HG02938 (cell line): ENCODE data around the gene FAM149A.

Source experiments
- ATAC-seq: cut with Tn5 transposase; IDR thresholded peaks from one replicate; pipeline ENCODE4 v1.9.1; 2021; ENCODE audit warnings: mild to moderate bottlenecking, moderate library complexity; ENCODE audit not compliant: unreplicated experiment

FAM149A gene

DNA sequence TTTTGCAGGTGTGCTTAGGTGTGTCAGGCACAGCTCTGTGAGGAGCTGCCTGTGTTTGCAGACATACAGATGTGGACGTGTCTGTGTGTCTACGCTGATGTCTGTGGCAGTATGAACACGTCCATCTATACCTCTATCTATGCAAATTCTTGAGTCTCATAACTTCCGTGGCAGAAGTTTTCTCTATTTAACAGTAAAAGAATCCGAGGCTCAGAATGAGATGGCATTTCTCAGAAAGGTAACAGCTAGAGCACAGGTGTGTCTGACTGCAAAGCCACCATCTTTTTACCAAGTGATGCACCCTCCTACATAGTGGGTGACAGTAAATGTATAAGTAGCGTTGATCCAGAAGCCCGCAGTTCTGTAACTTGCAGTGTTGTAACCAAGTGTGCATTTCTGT lies 47.0 kb downstream of the FAM149A start:
- peak; percentile 37 for ATAC-seq

DNA sequence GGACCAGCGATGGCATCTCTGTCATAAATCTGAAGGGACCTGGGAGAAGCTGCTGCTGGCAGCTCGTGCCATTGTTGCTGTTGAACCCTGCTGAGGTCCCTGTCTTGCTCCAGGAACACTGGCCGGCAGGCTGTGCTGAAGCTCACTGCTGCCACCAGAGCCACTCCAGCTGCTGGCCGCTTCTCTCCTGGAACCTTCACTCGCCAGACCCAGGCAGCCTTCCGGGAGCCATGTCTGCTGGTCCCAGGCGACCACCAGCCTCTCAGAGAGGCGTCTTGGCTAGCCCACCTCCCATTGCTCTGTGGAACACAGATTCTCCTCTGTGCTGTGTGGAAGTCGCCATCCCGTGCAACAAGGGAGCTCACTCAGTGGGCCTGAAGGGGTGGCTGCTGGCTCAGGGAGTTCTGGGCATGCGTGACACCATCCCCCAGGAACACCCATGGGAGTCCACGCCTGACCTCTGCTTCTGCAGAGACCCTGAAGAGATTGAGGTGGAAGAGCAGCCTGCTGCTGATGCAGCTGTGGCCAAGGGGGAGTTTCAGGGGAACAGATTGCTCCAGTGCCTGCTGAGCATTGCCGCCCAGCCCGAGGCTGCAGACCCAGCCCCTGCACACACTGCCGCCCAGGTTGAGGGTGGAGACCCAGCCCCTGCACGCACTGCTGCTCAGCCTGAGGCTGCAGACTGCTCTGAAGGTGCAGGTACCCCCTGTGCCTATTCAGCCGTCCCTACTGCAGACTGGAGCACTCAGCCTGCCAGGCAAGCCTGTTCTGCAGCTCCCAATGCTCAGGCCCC lies 53.7 kb downstream of the FAM149A start:
- no peak for ATAC-seq

DNA sequence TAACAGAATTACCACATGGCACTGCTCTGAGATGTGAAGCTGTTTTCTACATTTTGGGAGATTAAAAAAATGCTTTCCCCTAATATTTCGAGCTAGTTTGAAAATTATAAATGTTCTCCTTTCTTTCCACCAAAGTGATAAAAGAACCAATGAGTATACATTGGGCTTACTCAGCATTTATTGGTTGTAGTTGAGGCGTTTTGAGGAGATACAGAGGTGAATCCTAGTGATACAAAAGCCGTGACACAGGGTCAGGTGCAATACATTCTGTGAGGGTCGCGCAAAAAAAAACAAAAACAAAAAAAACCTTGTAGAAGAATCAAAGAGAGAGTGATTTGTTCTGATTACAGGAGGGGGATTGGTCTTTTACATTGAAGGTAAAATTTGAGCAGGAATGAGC lies 54.5 kb downstream of the FAM149A start:
- ATAC-seq: no peak

DNA sequence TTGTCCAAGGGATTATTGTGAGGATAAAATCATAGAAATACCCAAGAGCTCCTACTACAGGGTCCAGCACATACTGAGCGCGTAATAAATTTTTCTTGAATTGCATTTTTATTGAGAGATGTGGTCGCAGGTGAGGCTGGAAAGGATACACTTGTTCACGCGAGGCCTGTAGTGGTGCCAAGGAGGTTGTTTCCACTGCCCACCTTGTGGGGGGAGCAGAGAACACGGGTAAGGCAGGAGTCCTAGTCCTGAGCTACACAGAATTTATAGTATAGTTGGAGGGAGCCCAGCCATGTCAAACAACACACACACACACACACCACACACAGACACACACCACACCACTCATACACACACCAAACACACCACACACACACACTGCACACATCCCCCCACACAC lies 55.1 kb downstream of the FAM149A start:
- no peak for ATAC-seq

DNA sequence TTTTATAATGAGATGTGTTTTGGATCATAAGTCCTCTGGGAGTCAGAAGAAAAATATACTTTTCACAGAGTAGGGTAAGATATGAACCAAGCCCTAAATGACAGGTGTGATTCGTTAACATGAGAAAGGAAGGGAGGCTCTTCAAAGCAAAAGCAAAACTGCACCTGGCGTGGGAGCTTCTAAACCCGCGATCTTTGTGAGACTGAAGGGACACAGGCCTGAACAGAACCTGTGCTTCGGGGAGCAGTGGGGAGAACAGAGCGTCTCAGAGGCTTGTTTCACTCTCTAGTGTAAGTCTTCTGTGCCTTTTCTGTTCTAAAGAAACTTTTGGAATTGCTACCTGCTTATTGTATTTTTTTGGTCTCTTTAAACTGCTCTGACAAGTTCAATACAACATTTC lies 56.6 kb downstream of the FAM149A start:
- peak; percentile 95 for ATAC-seq

DNA sequence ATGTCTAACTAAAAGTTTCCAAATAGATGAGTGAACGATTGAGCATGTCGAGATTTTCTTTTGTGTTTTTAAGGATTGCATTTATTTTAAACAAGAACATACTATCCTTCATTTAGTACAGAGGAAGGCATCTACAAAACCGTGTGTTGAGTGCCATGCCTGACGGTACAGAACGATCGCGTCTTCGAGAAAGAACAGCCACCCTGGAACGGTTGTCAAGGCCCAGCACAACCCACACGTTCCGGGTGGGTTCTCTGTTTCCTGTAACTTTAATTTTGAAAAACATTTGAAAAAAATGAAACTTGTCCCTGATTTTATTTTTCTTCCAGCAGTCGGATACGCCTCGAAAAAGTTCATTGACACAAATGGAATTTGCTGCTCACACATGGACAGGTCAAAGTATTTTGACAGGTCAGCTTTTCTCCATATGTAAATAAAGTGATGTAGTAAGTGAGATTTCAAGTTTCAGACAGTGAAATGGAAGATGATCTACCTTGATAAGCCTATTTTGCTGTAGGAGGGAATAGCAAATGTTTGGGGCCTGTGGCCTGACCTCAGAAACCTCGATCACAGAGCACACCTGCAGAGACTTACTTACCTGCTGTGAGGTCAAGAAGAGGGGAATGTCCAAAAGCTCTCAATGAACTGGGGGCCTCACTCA lies 62.5 kb downstream of the FAM149A start:
- ATAC-seq: no peak

DNA sequence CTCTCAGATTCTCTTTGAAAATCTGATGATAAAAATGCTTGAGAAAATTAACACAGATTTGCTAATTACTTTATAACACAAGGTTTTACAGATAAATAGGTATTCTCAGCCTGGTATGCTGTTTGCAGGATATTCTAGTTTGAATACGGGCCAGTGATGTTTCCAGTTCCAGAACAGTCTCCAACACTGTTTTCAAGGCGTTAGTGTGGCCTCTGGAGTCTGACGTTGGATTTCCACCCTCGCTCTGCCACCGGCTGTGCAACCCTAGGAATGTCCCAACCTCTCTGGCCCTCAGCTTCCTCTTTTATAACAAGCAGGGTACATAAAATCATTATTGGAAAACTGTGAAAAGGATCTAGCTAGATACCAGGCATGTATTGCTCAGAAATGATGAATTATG lies 63.1 kb downstream of the FAM149A start:
- no peak for ATAC-seq

DNA sequence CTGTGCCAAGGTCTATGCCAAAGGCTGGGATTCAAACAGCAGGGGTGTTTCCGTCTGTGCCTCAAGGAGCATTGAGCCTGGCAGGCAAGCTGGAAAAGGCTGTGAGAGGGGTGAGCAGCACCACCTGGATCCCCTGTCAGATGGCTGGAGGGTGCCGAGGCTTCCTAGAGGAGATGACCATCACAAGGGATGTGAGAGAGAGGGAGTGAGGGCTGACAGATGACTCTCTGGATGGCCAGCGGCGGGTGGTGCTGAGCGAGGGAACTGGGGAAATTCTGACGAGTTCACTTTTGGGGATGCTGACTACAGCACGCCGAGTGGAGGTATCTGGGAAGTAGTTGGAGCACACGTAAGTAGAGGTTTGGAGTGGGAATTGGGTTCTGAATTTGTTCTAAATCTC lies 64.2 kb downstream of the FAM149A start:
- ATAC-seq: no peak

DNA sequence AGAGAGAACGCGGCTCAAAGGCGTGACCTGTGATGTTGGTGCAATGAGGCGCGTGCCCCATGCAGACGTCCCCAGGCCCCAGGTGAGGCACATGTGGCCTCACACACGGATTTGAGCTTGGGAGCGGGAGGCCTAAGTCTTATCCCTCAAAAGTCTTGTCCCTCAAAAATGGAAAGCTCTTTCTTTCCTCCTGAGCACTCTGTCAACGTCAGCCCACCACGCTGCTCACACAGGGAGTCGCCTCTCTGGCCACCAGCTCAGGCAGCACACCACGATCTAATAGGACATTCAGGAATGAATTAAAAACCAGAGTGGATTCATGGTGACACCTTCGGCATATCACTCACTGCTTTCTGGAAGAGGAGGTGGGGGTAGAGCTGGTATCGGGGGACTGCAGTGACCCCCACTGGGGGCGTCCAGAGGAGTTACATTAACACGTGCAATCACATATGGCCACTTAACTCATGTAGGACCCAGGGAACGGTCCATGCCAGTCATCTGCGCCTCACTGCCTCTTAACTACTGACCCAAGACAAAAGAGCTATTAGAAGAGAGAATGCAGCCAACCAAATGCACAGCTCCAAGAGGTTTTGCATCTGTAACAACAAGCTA lies 64.9 kb downstream of the FAM149A start:
- no peak for ATAC-seq

DNA sequence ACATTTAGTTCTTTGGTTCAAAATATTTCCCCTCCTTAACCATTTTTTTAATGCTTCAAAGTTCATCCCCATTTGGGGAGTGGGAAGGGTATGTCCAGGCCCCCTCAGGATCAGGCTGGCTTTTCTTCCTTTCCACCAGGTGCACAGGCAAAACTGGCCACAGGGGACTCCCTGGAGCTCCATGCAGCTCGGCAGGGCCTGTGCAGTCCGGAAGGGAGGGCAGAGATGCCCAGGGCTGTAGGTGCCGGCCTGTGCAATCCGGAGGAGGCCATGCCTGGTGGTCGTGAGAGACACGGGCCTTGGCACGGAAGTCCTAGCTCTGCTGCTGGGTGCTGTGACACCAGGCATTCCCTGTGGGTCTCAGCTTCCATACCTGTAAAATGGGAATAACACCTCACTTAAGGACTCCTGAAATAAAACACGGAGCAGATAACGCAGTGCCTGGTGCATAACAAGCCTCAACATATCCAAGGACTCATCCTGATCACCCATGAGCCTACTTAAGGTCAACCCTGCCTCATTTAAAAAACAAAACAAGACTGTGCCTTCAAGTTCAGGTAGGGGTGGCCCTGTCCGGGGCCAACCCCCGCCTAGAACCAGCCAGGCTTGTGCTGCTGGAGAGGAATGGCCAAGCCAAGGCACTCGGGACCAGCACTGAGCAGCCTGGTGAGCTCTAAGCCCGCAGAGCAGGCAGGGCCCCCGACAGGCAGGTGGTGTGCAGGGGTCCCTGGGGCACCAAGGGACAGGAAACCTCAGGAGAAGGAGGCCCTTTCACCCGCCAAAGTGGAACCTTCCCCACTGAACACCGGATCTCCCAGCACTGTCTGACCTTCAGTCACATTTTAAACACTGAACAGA lies 65.7 kb downstream of the FAM149A start:
- no peak for ATAC-seq

DNA sequence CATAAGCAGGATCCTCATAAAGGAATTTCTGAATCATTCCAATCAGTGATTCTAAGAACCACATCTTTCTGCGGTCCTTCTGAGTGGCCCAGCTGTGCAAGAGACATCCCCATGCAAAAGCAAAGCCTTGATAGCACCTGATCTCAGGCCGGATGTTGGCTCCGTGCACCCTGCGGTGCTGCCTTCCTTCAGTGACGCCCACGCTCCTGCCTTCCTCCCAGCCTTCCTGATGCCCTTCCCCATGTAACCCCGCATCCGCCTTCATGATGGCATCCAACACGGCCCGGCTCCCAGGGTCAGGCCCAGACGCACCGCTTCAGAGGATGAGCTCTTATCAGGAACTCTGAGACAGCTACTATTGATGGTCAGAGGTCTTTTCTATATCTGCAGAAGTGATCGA lies 66.5 kb downstream of the FAM149A start:
- no peak for ATAC-seq

DNA sequence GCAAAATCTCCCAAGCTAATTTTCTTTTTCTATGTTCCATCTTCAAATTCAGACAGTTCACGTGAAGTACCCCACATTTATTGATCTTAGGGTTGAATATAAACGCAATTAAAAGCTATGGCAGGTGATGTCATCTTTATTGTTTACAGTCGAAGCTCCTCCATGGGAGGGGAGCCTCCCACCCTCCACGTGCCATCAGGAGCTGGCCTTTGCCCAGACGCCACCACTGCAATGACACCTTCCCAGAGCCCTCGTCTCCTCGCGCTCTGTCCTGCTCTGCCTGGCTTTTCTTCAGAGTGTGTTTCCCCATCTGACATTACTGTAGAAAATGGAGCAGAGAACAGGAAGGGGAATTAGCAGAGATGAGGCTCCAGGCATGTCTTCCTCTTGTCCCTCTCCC lies 68.0 kb downstream of the FAM149A start:
- no peak for ATAC-seq

DNA sequence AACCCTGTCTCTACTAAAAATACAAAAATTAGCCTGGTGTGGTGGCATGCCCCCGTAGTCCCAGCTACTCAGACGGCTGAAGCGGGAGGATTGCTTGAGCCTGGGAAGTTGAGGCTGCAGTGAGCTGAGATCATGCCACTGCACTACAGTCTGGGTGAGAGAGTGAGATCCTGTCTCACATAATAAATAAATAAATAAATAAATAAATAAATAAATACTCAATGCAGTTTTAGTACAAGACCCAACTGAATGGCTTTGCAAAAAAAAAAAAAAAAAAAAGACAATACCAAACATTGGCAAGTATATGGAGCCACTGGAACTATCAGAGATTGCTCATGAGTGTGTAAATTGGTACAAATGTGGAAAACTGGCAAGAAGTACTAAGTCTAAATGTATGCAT lies 83.6 kb downstream of the FAM149A start:
- ATAC-seq: no peak

DNA sequence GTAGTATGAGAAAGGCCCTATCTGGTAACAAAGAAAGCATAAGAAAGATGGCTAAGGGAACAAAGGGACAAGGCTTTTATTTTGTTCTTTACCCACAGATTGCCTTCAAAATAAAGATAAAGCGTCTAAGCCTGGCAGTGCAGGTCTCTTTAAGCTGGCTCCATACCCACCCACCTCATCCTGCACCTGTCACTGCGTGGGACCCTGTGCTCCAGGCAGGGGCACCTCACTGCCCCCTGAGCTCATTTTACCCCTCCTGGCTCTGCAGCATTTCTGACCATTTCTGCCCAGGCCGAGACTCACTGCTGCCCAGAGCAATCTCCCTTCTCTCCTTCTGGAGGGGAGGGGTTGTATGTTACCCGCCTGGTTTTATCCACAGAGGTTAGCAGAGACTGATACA lies 85.2 kb downstream of the FAM149A start:
- ATAC-seq: no peak

DNA sequence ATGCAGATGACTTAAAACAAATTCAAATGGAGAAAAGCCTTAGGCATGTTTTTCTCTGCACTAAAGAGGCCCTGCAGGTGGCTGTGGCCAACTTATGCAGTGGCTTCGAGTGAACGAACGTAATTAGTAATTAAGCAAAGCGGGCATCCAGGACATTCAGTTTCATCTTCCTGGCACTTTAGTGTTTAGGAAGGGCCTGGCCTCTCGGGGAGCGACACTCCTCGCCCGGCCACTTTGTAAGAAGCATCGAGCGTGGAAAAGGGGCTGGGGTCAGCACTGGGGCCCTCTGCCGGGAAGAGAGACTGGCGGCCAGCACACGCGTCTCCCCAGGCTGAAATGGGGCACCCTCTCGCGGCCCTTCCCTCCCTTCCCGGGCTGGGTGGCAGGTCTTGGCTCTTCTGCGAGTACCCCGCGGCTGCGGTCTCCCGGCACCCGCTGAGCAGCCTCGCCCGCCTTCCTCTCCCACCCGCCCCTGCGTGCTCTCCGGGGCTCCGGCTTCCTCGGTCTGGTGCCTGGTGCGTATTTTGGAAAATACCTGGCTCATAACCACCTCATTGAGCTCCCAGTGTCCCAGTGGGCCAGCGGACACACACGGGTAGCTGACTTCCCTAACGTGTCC lies 86.2 kb downstream of the FAM149A start:
- ATAC-seq: peak; percentile 28

DNA sequence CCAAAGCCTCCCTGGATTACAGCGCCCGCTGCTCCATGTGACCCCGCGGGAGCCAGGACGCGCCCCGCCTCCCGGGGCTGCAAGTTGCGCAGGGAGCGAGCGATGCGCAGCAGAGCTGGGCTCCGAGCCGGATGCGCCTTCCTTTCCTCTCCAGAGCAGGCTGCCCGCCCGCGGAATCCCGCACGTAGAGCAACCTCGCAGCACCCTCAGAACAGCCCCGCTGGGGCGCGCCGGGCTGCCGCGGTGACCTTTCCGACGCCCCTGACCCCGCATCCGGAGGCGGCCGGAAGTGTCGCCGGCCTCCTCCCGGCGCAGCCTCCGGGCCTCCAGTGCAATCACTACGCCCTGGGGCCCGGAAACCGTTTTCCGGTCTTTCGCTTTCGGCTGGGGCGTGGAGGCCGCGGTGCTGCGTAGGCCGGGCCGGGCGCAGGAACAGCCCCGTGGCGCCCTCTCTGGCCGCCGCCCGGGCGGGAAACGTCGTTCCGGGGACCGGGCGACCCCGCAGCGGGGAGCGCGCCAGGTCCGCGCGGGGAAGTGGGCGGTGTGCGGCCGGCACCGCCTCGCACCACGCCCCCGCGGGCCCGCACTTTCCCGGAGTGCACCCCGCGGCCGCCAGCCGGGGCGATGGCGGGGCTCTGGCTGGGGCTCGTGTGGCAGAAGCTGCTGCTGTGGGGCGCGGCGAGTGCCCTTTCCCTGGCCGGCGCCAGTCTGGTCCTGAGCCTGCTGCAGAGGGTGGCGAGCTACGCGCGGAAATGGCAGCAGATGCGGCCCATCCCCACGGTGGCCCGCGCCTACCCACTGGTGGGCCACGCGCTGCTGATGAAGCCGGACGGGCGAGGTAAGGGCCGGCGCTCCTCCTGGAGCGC lies 86.9 kb downstream of the FAM149A start, which contains the start of gene CYP4V2:
Gene CYP4V2, plus strand, starts transcription at position 368 of the 866 bp plus-strand sequence. Its CDS starts 257 bp downstream, at position 625.
- peak; percentile 82 for ATAC-seq

DNA sequence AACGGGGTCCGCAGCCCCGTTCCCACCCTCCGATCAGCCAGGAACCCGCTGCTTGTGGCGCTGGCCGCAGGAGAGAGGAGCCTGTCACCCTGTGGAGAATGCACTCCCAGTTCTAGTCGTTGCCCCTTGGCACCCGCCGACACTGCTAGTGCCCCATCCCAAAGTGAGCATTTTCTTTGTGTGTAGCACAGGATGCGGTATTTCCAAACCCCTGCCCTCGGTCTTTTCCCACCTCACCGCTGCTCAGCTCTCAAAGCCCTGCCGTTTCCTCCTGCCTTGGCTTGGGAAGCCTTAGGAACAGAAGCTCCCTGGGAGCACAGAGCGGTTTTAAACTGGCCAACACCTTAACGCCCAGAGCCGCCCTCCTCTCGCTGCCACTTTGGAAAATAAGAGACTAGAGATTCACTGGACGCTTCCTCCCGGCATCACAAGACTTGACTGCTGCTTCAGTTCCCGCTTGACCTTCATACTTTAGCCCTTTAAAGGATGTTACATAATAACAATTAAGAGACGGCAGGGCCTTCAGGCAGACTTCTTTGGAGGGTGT lies 87.6 kb downstream of the FAM149A start:
- peak; percentile 13 for ATAC-seq

DNA sequence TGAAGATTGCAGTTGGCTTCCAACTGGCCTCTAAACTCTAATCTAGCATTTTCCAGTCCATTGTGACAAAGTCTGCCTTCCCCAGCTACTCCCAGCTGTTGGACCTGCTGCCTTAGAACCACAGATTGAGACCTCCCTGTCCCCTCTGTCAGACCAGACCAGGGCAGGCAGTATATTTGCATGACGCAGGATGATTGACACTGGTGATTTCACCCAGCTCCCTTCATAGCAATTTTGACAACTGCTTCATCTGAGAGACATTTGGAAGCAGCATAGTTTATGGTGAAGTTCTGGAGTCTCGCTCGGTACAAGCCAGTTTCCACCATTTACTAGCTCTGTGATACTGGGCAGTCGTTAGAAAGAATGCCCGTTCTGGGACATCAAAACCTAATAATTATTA lies 89.3 kb downstream of the FAM149A start:
- no peak for ATAC-seq

DNA sequence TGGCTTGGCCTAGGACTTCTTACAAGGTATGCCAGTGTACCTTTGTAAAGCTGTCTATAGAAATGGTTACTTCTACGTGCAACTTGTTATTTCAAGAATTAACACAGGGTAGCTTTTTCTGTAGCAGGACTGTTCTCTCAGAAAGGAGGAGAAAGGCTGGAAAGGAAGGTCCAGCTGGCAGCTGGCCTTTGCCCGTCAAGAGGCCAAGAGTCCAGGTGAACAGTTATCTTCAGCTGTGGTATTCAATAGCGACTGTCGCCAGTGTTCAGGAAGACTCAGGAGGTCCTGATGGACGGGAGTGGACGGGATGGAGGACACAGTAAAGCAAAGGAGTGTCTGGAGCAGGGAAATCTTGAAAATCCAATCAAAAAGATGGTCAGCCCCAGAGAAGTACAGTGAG lies 91.6 kb downstream of the FAM149A start:
- ATAC-seq: no peak
